ENCODE results near the gene SPINK9.

SPINK9 gene

DNA sequence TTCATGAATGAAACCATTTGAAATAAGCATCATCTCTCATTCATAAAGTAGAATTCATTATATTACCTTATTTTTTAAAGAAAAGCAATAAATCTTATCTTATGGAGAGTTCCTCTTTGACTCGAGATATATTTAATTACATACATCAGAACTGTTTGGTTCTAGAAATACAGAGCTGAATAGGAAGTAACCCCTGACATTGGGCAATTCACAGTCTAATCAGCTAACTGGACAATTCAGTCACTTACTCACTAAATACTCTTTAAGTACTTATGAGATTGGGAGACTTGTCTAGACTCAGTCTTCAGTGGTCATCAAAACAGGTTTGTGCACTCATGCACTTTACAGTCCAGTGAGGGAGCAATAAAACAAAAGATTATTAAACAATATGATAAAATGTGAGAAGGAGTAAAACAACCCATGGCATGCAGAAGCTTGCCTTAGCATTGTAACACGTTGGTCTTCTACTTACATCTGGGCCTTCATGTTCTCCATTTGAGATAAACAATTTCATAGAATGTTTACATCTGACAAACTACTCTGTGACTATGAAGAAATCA lies 36.9 kb downstream of the SPINK9 start:
- DNase-seq, result no peak

DNA sequence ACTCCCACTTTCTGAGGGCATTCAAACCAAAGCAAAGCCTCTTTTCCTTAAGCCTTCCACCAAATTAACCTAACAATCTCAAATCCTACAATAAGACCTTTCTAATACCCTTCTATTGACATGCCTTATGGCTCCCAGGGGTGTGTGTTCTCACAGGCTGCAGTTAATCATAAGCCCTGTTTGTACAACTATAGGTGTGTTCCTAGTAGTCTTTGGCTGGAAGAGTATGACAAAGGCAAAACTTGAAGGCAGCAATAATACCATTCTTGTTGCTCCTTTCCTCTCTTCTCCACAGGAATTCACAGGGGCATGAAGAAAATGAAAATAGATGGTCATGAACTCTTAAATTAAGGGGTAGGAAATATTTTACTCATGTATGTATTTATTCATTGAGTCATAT lies 37.5 kb downstream of the SPINK9 start:
- DNase-seq, result no peak

- peak; percentile 50 for DNase-seq
Observed at GRCh38 chr5:148374690-148375360, 39.5 kb downstream of the SPINK9 start.

GRCh38 chr5:148376198-148376597 lies 40.8 kb downstream of the SPINK9 start:
- DNase-seq, result no peak

DNA sequence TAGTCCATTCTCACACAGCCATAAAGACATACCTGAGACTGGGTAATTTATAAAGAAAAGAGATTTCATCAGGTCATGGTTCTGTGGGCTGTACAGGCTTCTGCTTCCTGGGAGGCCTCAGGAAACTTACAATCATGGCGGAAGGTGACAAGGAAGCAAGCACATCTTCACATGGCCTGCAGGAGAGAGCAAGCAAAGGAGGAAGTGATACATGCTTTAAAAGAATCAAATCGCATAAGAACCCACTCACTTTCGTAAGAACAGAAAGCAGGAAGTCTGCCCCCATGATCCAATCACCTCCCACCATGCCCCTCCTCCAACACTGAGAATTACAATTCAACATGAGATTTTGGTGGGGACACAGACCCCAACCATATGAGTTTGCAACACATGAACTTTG lies 43.3 kb downstream of the SPINK9 start:
- no peak for DNase-seq

DNA sequence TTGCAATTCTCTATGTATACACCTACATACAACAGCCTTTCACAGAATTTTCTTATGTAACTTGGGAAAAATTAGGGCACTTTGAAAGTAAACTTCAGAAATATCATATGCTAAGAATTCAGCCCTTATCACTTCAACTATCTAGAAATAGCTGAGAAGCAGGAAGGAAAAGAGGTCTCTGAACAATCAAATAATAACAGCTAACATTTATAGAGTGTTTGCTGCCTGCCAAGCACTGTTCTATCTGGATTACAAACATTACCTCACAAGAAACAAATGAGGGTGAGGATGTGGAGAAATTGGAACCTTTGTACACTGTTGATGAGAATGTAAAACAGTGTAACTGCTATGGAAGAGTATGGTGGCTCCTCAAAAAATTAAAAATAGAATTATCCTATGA lies 44.0 kb downstream of the SPINK9 start:
- DNase-seq, result no peak

- DNase-seq, result no peak
Observed at GRCh38 chr5:148381906-148382305, 46.5 kb downstream of the SPINK9 start.

DNA sequence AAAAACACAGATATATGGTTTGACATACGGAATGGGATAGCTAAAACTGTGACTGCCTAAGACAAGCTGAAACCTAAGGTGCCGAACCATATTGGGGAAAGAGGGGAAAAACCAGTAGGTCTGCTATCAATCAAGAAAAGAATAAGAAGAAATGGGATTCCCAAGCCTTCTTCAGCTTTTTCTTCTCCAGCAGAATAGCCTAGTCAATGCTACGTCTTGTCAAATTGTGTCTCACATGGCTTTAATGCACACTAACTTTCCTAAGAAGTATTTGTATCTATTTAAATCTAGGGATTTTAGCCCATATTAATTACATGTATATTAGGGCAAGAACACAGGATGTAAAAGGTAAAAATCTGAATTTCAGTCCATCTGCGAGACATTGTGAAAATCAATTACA lies 47.6 kb downstream of the SPINK9 start:
- DNase-seq, result no peak

DNA sequence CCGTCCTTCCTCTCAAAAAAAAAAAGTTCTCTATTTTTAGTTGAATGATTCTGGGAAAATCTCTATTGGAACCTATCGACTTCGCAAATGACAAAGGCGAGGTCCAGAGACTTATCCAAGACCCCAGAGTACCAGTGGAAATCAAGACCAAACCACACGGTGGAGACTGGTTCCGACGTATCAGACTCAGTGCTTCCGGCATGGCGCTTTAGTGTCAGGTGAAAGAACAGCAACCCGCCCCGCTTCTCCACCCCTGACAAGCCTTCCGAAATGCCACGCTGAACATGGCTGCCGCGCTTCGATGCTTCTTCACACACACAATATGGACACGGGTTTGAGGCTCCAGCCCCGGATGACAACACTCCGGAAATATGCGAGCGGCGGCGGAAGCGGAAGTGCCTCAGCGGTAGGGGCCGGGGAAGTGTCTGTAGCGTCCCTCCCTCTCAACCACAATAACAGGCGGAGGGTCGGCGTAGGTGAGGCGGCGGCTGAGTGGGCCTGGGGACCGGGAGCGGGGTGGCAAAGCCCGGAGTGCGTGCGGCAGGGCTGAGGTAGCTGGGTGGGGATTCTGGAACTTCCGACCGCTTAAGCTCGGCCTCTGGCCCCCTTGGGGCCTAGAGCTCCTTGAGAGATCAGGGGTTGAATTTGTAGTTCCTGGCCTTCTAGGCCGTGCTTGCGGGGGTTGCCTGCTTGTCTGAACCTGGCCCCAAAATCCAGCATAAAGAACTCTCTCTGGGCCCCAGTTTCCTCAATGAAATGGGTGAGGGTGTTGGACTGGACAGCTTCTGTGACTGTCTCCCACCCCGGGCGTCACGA lies 48.4 kb downstream of the SPINK9 start, which contains the start of gene FBXO38:
FBXO38 (plus strand) TSS at position 395 of the 816 bp plus-strand sequence. CDS start 10,819 bp downstream, outside the sequence.
- peak; percentile 92 for DNase-seq

DNA sequence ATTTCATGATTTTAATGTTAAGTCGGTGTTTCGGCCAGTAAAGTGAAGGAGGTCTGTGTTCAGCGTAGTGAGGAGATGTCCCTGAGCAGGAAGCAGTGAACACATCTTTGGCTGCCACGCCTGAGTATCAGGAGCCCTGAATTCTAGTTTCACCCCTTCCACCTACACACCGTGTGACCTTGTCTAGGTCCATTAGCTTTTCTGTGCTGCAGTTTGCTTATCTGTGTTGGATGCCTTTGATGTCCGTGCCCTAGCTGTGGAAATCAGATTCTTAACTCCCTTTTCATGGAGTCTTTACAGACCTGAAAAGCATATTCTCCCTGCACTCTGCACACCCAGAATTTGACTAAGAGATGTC lies 49.0 kb downstream of the SPINK9 start:
- no peak for DNase-seq

DNA sequence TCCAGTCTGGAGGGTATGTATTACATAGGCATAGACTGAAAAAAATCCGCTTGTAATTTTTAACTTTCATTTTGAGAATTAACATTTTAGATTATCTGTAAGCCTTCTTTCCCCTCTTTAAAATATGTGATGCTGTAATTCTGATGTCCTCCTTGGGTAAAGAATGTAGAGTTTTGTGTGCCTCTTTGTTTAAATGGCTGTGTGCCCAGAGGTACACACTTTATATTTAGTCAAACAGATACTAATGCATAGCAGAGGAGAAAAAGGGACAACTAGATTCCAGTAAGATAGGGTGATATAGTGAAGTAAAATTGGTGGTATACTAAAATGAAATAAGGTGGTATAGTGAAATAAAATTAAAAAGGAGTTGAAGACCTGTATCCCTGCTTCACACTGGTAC lies 49.7 kb downstream of the SPINK9 start:
- no peak for DNase-seq

- DNase-seq, result no peak
Observed at GRCh38 chr5:148386041-148386440, 50.7 kb downstream of the SPINK9 start.

DNA sequence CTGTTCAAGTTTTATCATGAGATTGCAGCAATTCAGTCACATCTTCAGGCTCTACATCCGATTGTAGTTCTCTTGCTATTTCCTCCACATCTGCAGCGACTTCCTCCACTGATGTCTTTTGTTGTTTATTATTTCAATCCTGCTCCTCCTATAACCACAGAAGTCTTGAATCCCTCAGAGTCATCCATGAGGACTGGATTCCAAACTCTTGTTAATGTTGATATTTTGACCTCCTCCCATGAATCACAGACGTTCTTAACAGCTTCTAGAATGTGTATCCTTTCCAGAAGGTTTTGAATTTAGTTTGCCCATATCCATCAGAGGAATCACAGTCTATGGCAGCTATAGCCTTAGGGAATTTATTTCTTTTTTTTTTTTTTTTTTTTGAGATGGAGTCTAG lies 52.0 kb downstream of the SPINK9 start:
- DNase-seq, result no peak

DNA sequence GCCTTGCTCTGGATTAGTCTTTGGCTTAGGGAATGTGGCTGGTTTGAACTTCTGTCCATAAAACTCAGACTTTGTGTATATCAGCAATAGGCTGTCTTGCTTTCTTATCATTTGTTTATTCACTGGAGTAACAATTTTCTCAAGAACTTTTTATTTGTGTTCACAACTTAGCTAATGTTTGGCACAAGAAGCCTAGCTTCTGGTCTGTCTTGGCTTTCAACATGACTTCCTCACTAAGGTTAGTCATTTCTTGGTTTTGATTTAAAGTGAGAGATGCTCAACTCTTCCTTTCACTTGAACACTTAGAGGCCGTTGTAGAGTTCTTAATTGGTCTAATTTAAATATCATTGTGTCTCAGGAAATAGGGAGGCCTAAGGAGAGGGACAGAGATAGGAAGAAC lies 53.3 kb downstream of the SPINK9 start:
- no peak for DNase-seq
